ENCODE data around the gene SPACA6.

DNA sequence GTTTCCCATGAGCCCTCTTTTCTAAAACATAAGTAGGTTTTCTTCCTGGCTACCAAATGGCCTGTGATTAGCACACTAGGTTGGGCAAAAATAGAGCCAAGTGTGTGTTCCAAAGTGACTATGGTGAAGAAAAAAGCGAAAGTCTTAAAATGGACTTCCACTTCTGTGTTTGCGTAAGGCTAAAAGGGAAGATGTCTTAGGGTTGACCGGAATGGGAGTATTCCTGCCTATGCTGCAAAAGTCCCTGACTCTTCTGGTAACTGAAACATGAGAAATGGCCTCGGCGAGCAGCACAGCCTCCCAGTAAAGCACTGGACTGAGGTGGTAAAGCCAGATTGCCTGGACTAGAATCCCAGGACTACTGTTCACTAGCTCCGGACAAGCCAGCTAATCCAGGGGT, 61.0 kb downstream of the SPACA6 start:
- TF ChIP-seq, protein P1, sequence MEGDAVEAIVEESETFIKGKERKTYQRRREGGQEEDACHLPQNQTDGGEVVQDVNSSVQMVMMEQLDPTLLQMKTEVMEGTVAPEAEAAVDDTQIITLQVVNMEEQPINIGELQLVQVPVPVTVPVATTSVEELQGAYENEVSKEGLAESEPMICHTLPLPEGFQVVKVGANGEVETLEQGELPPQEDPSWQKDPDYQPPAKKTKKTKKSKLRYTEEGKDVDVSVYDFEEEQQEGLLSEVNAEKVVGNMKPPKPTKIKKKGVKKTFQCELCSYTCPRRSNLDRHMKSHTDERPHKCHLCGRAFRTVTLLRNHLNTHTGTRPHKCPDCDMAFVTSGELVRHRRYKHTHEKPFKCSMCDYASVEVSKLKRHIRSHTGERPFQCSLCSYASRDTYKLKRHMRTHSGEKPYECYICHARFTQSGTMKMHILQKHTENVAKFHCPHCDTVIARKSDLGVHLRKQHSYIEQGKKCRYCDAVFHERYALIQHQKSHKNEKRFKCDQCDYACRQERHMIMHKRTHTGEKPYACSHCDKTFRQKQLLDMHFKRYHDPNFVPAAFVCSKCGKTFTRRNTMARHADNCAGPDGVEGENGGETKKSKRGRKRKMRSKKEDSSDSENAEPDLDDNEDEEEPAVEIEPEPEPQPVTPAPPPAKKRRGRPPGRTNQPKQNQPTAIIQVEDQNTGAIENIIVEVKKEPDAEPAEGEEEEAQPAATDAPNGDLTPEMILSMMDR (IDR thresholded peaks at IDR 0.05), result no peak
- no peak for TF ChIP-seq POLR2A (IDR thresholded peaks at IDR 0.05)
